ENCODE data around the gene KLLN. TPM values are rescaled to one million over a fixed set of nuclear protein-coding genes. Genes with fewer than 3 reads are reported as not detected.

KLLN gene
- total and polyA plus RNA-seq, 2 of the 8 experiments (the other 6 are each of a cell fraction or from before 2014, with no cell fraction given) = 0.24 to 0.73 TPM

GRCh38 chr10:87827681-87828080 lies 35.7 kb downstream of the KLLN start:
- H2BK5ac ChIP-seq (ENCODE audit: low read depth, low read length) = no peak overlapping the region
- no peaks in the 10 kb centered on the region for H3K36me3 ChIP-seq (ENCODE audit: control insufficient read depth in 2 of 4, insufficient read depth in 4 of 4, low read length in 3 of 4)
- ChIA-PET CTCF (ENCODE audit: partially characterized antibody) (interaction anchor here (1.2 to 1.8 kb wide), 2 partner anchors 10 to 17 kb away, joined by 4 to 6 read pairs; partner anchors contain the start of gene ATAD1), POLR2A (ENCODE audit: partially characterized antibody) (interaction anchor here (0.6 kb wide), 1 partner anchor 16 kb away, joined by 4 read pairs; no protein-coding TSS in a partner anchor)
- H3K9ac ChIP-seq (replicated peaks in 1 of 4; ENCODE audit: extremely low read depth in 1 of 4, low read depth in 3 of 4, low read length in 3 of 4) = no peak overlapping the region
- H3K14ac ChIP-seq (ENCODE audit: insufficient read length) = no peak overlapping the region
- no peak overlapping the region for H3K4ac ChIP-seq (replicated peaks; ENCODE audit: insufficient read length, low read depth, low read length)
- no peak overlapping the region for H3K56ac ChIP-seq (replicated peaks; ENCODE audit: insufficient read length, low read depth, low read length)
- H4K20me1 ChIP-seq (replicated peaks in 1 of 2; ENCODE audit: control insufficient read depth in 1 of 2, insufficient read depth in 2 of 2, low read length in 2 of 2) = no peaks in the 10 kb centered on the region
- no peak overlapping the region for H3K4me2 ChIP-seq (ENCODE audit: insufficient read depth in 1 of 2, low read depth in 2 of 2, low read length in 2 of 2)
- H3K18ac ChIP-seq (ENCODE audit: extremely low read depth, low read length) = no peak overlapping the region
- no peak overlapping the region for H2BK15ac ChIP-seq (ENCODE audit: low read length)
- H4K8ac ChIP-seq (ENCODE audit: extremely low read depth, insufficient read depth, low read length) = no peak overlapping the region
- no peak overlapping the region for H2AK5ac ChIP-seq (ENCODE audit: low read depth, low read length)
- no peak overlapping the region for H4K91ac ChIP-seq (replicated peaks; ENCODE audit: insufficient read length, low read length)
- no peaks in the 10 kb centered on the region for H3K27me3 ChIP-seq (replicated peaks in 1 of 4; ENCODE audit: control insufficient read depth in 3 of 4, extremely low read depth in 1 of 4, insufficient read depth in 3 of 4, low read length in 3 of 4)
- H3K27ac ChIP-seq (ENCODE audit: low read depth, low read length) = no peak overlapping the region
- H2AFZ ChIP-seq (ENCODE audit: low read length) = no peak overlapping the region
- no peaks in the 10 kb centered on the region for H3K79me1 ChIP-seq (ENCODE audit: low read depth, low read length)
- FAIRE-seq (no peak), DNase-seq (ENCODE audit: low read depth in 1 of 2, low spot score in 2 of 2) (no peak)
- H3K4me1 ChIP-seq (replicated peaks in 1 of 4; ENCODE audit: control insufficient read depth in 3 of 4, insufficient read depth in 4 of 4, low read length in 3 of 4) = no peaks in the 10 kb centered on the region
- H3K79me2 ChIP-seq (ENCODE audit: control insufficient read depth in 1 of 2, insufficient read depth in 2 of 2, low read length in 2 of 2) = no peaks in the 10 kb centered on the region
- TF ChIP-seq TCF12 (IDR thresholded peaks at IDR 0.05; ENCODE audit: low read depth, low read length) = no peak
- no peak for TF ChIP-seq GABPA (IDR thresholded peaks at IDR 0.05; ENCODE audit: borderline replicate concordance, insufficient read depth, low read length)
- TF ChIP-seq RBBP5 (IDR thresholded peaks at IDR 0.05; ENCODE audit: borderline replicate concordance, low read depth, low read length) = no peak
- TF ChIP-seq RXRA (IDR thresholded peaks at IDR 0.05; ENCODE audit: insufficient read depth, low read depth, low read length) = no peak
- no peak for TF ChIP-seq ATF3 (IDR thresholded peaks at IDR 0.05; ENCODE audit: insufficient read depth, low read depth, low read length)
- no peak for TF ChIP-seq SP2 (IDR thresholded peaks at IDR 0.05; ENCODE audit: low read length)
- TF ChIP-seq NANOG (IDR thresholded peaks at IDR 0.05; ENCODE audit: insufficient read depth, low read depth, low read length, poor library complexity, severe bottlenecking) = no peak
- no peak for TF ChIP-seq EP300 (IDR thresholded peaks at IDR 0.05; ENCODE audit: borderline replicate concordance in 1 of 2, low read depth in 2 of 2, low read length in 2 of 2)
- TF ChIP-seq CEBPB (IDR thresholded peaks at IDR 0.05; ENCODE audit: low read depth, low read length) = no peak
- TF ChIP-seq CREB1 (IDR thresholded peaks at IDR 0.05) = no peak
- TF ChIP-seq RNF2 (IDR thresholded peaks at IDR 0.05; ENCODE audit: borderline replicate concordance, low read depth, low read length, missing control alignments, poor library complexity, severe bottlenecking) = no peak
- no peak for TF ChIP-seq FOSL1 (IDR thresholded peaks at IDR 0.05; ENCODE audit: insufficient read depth, low read depth, low read length)
- H4K5ac ChIP-seq (ENCODE audit: insufficient read length, low read depth, low read length) = no peak overlapping the region
- H3K9me3 ChIP-seq (ENCODE audit: insufficient read depth in 2 of 2, low read depth in 1 of 2, low read length in 1 of 2) = no peaks in the 10 kb centered on the region
- no peaks in the 10 kb centered on the region for H3K23me2 ChIP-seq (ENCODE audit: low read depth, low read length)
- WGBS, 2 experiments (ENCODE audit: extremely low coverage in 1 of 2, insufficient coverage in 1 of 2, insufficient read length in 1 of 2, insufficient replicate concordance in 2 of 2, low coverage in 1 of 2, low lambda C conversion rate in 2 of 2, missing lambda C conversion rate in 1 of 2) = 97% methylated on average over 2 of the region's 2 CpGs; no CpG with 5 or more reads in 1 of the 2 experiments
- H3K4me3 ChIP-seq (ENCODE audit: extremely low read depth in 1 of 4, insufficient read depth in 2 of 4, low read depth in 3 of 4, low read length in 4 of 4) = no peak overlapping the region
- no peak overlapping the region for H3K23ac ChIP-seq (ENCODE audit: insufficient read length)
- H2BK20ac ChIP-seq (ENCODE audit: low read length) = no peak overlapping the region
- H2BK12ac ChIP-seq (ENCODE audit: low read depth, low read length) = no peak overlapping the region
- no peak overlapping the region for H2BK120ac ChIP-seq (replicated peaks; ENCODE audit: low read depth, low read length)
